HL-60/S4 treated with phorbol 12-myristate 13-acetate at 8.2 ng/mL for 4 days and 3 days (cell line): ENCODE results near the gene UBE2L6.

ENCODE experiments used
- in situ Hi-C: fragments of 300-500 bp; cut with MboI; formaldehyde crosslinking; loops from 2 replicates; pipeline ENCODE4 v1.15.0; 2022; ENCODE audit warnings: low sequenced_read_pairs

UBE2L6 gene

GRCh38 chr11:57501953-57502352 lies 65.5 kb downstream of the UBE2L6 start:
- in situ Hi-C loops, result no loop called here
